BLaER1 treated with 17β-estradiol and CSF1 and Interleukin-3, amounts not matched to agents 10 nM and 100 nM (cell line): ENCODE results near the gene ITM2C.

Experiments used
- H3K27ac ChIP-seq, 11 experiments: shearing (Covaris generic); formaldehyde crosslinking; 2 replicates each; pipeline ENCODE4 v1.8.1; 2022
- H3K27me3 ChIP-seq, 11 experiments: shearing (Covaris generic); formaldehyde crosslinking; 2 replicates each; pipeline ENCODE4 v1.8.1; 2022
- H3K36me3 ChIP-seq, 11 experiments: shearing (Covaris generic); formaldehyde crosslinking; 2 replicates each; pipeline ENCODE4 v1.8.1; 2022
- H3K4me1 ChIP-seq, 10 experiments: shearing (Covaris generic); formaldehyde crosslinking; 2 replicates each; pipeline ENCODE4 v1.8.1; 2022
- H3K4me2 ChIP-seq, 11 experiments: shearing (Covaris generic); formaldehyde crosslinking; 2 replicates each; pipeline ENCODE4 v1.8.1; 2022
- H3K4me3 ChIP-seq, 10 experiments: shearing (Covaris generic); formaldehyde crosslinking; 2 replicates each; pipeline ENCODE4 v1.8.1; 2022
- H3K9ac ChIP-seq, 11 experiments: shearing (Covaris generic); formaldehyde crosslinking; 2 replicates each; pipeline ENCODE4 v1.8.1; 2022
- H3K9me3 ChIP-seq, 11 experiments: shearing (Covaris generic); formaldehyde crosslinking; replicated peaks in 1 of 11; 2 replicates each; pipeline ENCODE4 v1.8.1; 2022
- H4K20me1 ChIP-seq, 11 experiments: shearing (Covaris generic); formaldehyde crosslinking; 2 replicates each; pipeline ENCODE4 v1.8.1; 2022
- Cebpa-rat ChIP-seq, 11 experiments: shearing (Covaris generic); IDR thresholded peaks; 2 replicates each; pipeline ENCODE4 v1.8.1; 2022

Gene ITM2C

DNA sequence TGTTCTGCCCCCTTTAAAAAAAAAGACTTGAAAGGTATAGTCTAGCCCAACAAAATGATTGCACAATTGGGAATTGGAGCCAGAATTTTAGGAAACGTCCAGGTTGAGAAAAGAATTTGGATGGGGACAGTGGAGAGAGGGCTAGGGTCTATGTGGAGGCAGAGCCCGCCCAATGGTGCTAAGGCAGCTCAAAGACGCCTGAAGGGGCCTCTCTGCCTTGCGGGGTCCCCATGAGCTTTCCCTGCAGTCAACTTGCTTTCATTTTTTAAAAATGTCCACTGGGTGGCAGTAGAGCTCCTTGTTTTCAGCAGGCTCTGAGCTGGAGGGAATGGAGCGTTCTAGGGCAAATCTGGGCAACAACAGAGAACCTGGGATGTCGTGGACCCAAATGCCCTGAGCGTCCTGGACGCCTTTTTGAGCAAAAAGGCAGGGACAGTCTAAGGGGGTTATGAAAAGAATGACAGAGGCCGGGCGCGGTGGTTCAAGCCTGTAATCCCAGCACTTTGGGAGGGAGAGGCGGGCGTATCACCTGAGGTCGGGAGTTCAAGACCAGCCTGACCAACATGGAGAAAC, 40.2 kb upstream of the ITM2C start:
- Histone ChIP-seq H4K20me1 (peaks cover 0 to 38% (median 13%) of the 10 kb centered on the region in 11 experiments; a peak in 12 of 22 replicates), H3K4me3 (no peak overlapping the region; a peak in 1 of 20 replicates), H3K27ac (no peak overlapping the region), H3K4me2 (peak overlapping the region; percentile 19 to 75 (median 67); a peak in 17 of 22 replicates), H3K36me3 (peaks cover 6 to 28% (median 18%) of the 10 kb centered on the region in 11 experiments; a peak in 17 of 22 replicates), H3K9ac (0 out of 22 replicates have a peak overlapping the region, but pooled peaks of 1 of the 11 experiments have one; percentile 38), H3K27me3 (peaks cover 0 to 3% (median 0%) of the 10 kb centered on the region in 11 experiments; a peak in 1 of 22 replicates), H3K4me1 (peaks cover 25 to 69% (median 56%) of the 10 kb centered on the region in 10 experiments), H3K9me3 (no peaks in the 10 kb centered on the region)
- TF ChIP-seq Cebpa-rat (IDR thresholded peaks at IDR 0.05) = peak in 1 of 11 experiments; percentile 45; a peak in 2 of 22 replicates

DNA sequence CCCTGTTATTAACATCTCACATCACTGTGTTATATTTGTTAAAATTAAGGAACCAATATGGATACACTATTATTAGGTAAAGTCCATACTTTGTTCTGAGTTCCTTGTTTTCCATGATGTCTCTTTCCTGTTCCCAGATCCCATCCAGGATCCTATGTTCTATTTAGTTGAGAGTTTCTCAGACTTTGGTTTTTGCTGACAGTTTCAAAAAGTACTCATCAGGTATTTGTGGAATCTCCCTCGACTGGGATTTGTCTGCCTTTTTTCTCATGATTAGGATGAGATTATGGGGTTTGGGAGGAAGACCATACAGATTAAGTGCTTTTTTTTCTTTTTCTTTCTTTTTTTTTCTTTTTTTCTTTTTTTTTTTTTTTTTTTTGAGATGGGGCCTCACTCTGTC, 39.4 kb upstream of the ITM2C start:
- H3K4me1 ChIP-seq = peaks cover 25 to 73% (median 56%) of the 10 kb centered on the region in 10 experiments
- H3K4me3 ChIP-seq = no peak overlapping the region
- no peak for TF ChIP-seq Cebpa-rat (IDR thresholded peaks at IDR 0.05)
- H3K4me2 ChIP-seq = no peak overlapping the region
- H3K27me3 ChIP-seq = peaks cover 0 to 3% (median 0%) of the 10 kb centered on the region in 11 experiments; a peak in 1 of 22 replicates
- peaks cover 0 to 36% (median 13%) of the 10 kb centered on the region in 11 experiments; a peak in 12 of 22 replicates for H4K20me1 ChIP-seq
- H3K27ac ChIP-seq = no peak overlapping the region
- H3K36me3 ChIP-seq = peaks cover 0 to 19% (median 10%) of the 10 kb centered on the region in 11 experiments; a peak in 15 of 22 replicates
- H3K9me3 ChIP-seq = peaks cover 0 to 6% (median 0%) of the 10 kb centered on the region in 11 experiments; a peak in 1 of 22 replicates
- H3K9ac ChIP-seq = no peak overlapping the region

DNA sequence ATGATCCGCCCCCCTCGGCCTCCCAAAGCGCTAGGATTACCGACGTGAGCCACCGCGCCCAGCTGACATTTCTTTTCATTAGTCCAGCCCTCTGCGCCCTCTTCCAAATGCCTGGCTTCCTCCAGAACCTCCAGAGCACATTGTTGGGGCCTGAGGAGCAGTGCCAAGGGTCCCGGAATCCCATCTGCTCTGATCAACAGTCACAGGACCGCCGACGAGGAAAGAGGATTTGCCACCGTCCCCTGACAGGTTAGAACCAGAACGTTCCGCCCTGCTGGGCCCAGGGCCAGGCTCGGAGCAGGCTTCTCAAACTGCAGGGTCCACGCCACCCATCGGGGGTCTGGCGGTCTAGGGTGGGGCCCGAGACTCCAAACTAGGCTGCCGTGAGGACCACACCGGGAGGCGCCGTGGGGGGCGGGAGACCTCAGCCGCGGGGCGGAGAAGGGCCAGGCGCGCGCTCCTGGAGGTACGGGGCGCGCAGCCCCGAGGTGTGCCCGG, 36.9 kb upstream of the ITM2C start:
- Histone ChIP-seq H3K27ac (peak overlapping the region; percentile 51 to 79 (median 66); a peak in 20 of 22 replicates), H3K4me3 (peak overlapping the region; percentile 53 to 72 (median 62)), H3K9me3 (peaks cover 0 to 7% (median 0%) of the 10 kb centered on the region in 11 experiments; a peak in 1 of 22 replicates), H3K4me1 (peaks cover 21 to 53% (median 36%) of the 10 kb centered on the region in 10 experiments), H3K27me3 (peaks cover 0 to 3% (median 0%) of the 10 kb centered on the region in 11 experiments; a peak in 1 of 22 replicates), H3K9ac (peak overlapping the region; percentile 62 to 81 (median 76)), H4K20me1 (peaks cover 0 to 13% (median 5%) of the 10 kb centered on the region in 11 experiments; a peak in 7 of 22 replicates), H3K4me2 (peak overlapping the region; percentile 96 to 99 (median 98)), H3K36me3 (no peaks in the 10 kb centered on the region)
- TF ChIP-seq Cebpa-rat (IDR thresholded peaks at IDR 0.05) = no peak

DNA sequence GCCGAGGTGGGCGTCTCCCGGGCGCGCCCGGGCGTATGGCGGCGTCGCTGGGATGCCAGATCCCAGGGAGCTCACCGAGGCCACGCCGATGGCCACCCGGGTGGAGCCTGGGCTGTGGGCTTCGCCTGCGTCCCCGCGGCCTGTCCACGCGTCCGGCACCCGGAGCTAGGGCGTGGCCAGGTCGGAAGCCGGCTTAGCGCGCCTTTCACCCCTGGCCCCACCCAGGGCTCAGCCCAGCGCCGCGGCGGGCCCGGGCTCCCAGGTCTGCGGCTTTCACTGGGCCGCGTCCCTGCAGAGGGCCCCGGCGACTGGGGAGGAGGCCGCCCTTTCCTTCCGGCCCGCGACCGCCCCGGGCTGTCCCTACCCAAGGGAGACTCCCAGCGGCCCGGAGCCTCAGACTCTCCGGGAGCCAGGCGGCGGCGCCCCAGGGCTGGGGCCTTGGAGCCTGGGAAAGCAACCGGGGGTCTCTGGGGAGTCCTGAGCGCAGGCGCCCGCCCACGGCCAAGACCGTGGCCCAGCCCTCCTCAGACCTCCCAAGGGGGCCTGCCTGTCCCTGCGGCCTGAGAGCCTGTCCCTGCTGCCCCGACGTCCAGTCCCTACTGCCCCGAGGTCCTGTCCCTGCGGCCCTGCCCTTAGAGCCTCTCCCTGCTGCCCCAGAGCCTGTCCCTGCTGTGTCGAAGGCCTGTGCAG, 36.3 kb upstream of the ITM2C start:
- TF ChIP-seq Cebpa-rat (IDR thresholded peaks at IDR 0.05) = no peak
- H4K20me1 ChIP-seq = peaks cover 0 to 8% (median under 1%) of the 10 kb centered on the region in 11 experiments; a peak in 6 of 22 replicates
- H3K4me2 ChIP-seq = peak overlapping the region; percentile 96 to 99 (median 98)
- H3K4me3 ChIP-seq = peak overlapping the region; percentile 53 to 72 (median 62)
- peak overlapping the region; percentile 62 to 81 (median 76) for H3K9ac ChIP-seq
- peaks cover 0 to 3% (median 0%) of the 10 kb centered on the region in 11 experiments; a peak in 1 of 22 replicates for H3K27me3 ChIP-seq
- peaks cover 16 to 47% (median 30%) of the 10 kb centered on the region in 10 experiments for H3K4me1 ChIP-seq
- no peaks in the 10 kb centered on the region for H3K36me3 ChIP-seq
- peaks cover 0 to 7% (median 0%) of the 10 kb centered on the region in 11 experiments; a peak in 1 of 22 replicates for H3K9me3 ChIP-seq
- H3K27ac ChIP-seq = peak overlapping the region; percentile 51 to 79 (median 66); a peak in 20 of 22 replicates

DNA sequence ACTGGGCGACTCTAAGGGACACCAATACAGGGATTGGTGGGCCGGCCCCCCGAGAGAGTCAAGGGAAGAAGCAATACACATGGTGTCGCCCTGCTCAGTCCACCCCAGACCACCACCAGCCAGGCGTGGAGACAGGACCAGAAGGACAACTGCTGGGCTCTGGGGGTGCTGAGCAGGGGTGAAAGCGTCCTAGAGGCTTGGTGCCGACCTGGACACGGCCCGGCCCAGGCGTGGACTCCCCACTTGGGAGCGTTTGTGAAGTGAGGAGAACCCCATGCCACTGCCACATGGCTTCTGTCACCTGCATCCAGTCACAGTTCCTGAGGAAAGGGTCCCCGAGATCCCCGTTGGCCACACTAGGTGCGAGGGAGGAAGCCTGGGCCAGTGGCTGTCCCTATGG, 35.4 kb upstream of the ITM2C start:
- H3K36me3 ChIP-seq = no peaks in the 10 kb centered on the region

DNA sequence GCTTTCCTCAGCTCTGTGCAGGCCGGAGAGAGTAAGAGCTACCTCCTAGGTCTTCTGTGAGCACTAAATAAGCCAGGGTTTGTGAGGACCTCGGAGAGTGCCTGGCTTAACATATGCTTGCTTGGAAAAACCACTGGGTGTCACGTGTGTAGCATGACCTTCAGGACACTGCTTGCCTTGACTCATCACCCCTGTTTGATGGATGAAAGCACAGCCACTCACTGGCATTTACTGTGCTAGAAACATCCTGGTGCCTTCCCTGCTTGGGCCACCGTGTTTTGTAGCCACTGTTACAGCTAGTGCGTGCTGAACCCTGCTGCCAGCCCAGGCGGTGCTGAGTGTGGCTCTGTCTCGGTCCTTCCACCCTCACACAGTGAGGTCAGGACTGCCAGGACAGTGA, 34.8 kb upstream of the ITM2C start:
- H3K4me1 ChIP-seq = peaks cover 13 to 34% (median 19%) of the 10 kb centered on the region in 10 experiments
- no peaks in the 10 kb centered on the region for H3K36me3 ChIP-seq
- no peak for TF ChIP-seq Cebpa-rat (IDR thresholded peaks at IDR 0.05)
- no peak overlapping the region for H3K27ac ChIP-seq
- H3K4me2 ChIP-seq = no peak overlapping the region
- peaks cover 0 to 7% (median 0%) of the 10 kb centered on the region in 11 experiments; a peak in 1 of 22 replicates for H3K9me3 ChIP-seq
- H4K20me1 ChIP-seq = 0 out of 22 replicates have a peak, but pooled peaks cover 0 to 5% (median 0%) of the 10 kb centered on the region in 11 experiments
- H3K4me3 ChIP-seq = no peak overlapping the region
- peaks cover 0 to 3% (median 0%) of the 10 kb centered on the region in 11 experiments; a peak in 1 of 22 replicates for H3K27me3 ChIP-seq
- no peak overlapping the region for H3K9ac ChIP-seq

More for the DNA sequence above, 35.4 kb upstream of the ITM2C start:
- H3K27me3 ChIP-seq = peaks cover 0 to 3% (median 0%) of the 10 kb centered on the region in 11 experiments; a peak in 1 of 22 replicates
- H3K27ac ChIP-seq = no peak overlapping the region; a peak in 2 of 22 replicates
- H3K4me1 ChIP-seq = peaks cover 13 to 41% (median 21%) of the 10 kb centered on the region in 10 experiments
- H3K4me3 ChIP-seq = no peak overlapping the region
- 0 out of 22 replicates have a peak, but pooled peaks cover 0 to 5% (median 0%) of the 10 kb centered on the region in 11 experiments for H4K20me1 ChIP-seq
- no peak for TF ChIP-seq Cebpa-rat (IDR thresholded peaks at IDR 0.05)
- H3K9ac ChIP-seq = peak overlapping the region in 1 of 11 experiments; percentile 78; a peak in 1 of 22 replicates
- H3K4me2 ChIP-seq = peak overlapping the region in 8 of 11 experiments; percentile 96 to 99 (median 98); a peak in 9 of 22 replicates
- H3K9me3 ChIP-seq = peaks cover 0 to 7% (median 0%) of the 10 kb centered on the region in 11 experiments; a peak in 1 of 22 replicates

DNA sequence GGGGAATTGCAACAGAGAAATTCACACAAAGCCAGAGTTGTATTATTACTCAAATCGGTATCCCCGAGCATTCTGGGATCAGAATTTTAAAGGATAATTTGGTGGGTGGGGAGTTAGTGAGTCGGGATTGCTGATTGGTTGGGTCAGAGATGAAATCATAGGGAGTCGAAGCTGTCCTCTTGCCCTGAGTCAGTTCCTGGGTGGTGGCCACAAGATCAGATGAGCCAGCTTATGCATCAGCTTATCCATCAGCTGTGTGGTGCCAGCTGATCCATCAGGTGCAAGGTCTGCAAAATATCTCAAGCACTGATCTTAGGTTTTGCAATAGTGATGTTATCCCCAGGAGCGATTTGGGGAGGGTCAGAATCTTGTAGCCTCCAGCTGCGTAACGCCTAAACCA, 34.3 kb upstream of the ITM2C start:
- Histone ChIP-seq H3K4me1 (peaks cover 13 to 33% (median 19%) of the 10 kb centered on the region in 10 experiments), H3K9me3 (peaks cover 0 to 7% (median 0%) of the 10 kb centered on the region in 11 experiments; a peak in 1 of 22 replicates), H3K4me2 (0 out of 22 replicates have a peak overlapping the region, but pooled peaks of 1 of the 11 experiments have one; percentile 3), H3K36me3 (no peaks in the 10 kb centered on the region), H3K27me3 (peaks cover 0 to 3% (median 0%) of the 10 kb centered on the region in 11 experiments; a peak in 1 of 22 replicates), H4K20me1 (0 out of 22 replicates have a peak, but pooled peaks cover 0 to 5% (median 0%) of the 10 kb centered on the region in 11 experiments), H3K9ac (no peak overlapping the region), H3K27ac (no peak overlapping the region), H3K4me3 (no peak overlapping the region)
- TF ChIP-seq Cebpa-rat (IDR thresholded peaks at IDR 0.05) = no peak

DNA sequence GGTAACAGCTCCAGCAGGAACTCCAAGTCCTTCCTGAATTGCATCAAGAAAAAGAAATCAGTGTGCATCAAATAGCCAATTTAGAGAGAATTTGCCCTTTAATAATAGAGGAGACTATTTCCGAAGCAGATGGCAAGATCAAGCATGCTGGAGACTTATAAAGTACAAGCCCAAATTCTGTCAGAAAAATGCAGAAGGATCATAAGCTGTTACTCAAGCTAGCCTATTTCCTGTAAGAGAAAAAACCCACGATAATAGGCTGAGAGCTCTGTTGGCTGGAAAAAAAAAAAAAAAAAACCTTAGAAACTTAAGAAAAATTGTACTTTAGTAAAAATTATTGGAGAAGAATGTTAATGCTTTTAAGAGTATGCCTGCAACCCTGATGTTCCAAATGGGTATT, 24.4 kb upstream of the ITM2C start:
- H3K4me3 ChIP-seq = no peak overlapping the region
- no peak overlapping the region for H3K27ac ChIP-seq
- H3K4me1 ChIP-seq = peaks cover 0 to 9% (median 0%) of the 10 kb centered on the region in 10 experiments; a peak in 3 of 20 replicates
- H4K20me1 ChIP-seq = no peaks in the 10 kb centered on the region
- no peaks in the 10 kb centered on the region for H3K27me3 ChIP-seq
- H3K9ac ChIP-seq = no peak overlapping the region
- H3K4me2 ChIP-seq = peak overlapping the region in 2 of 11 experiments; percentile 6 to 10; a peak in 1 of 22 replicates
- TF ChIP-seq Cebpa-rat (IDR thresholded peaks at IDR 0.05) = no peak
- H3K9me3 ChIP-seq = peaks cover 3 to 18% (median 11%) of the 10 kb centered on the region in 11 experiments; a peak in 16 of 22 replicates
- H3K36me3 ChIP-seq = no peaks in the 10 kb centered on the region
